ENCODE results near the gene WDR43. TPM values are rescaled to one million over a fixed set of nuclear protein-coding genes. Genes with fewer than 3 reads are reported as not detected.

WDR43 gene
- total RNA-seq, 1 donor from 2014 or later: 117 TPM

DNA sequence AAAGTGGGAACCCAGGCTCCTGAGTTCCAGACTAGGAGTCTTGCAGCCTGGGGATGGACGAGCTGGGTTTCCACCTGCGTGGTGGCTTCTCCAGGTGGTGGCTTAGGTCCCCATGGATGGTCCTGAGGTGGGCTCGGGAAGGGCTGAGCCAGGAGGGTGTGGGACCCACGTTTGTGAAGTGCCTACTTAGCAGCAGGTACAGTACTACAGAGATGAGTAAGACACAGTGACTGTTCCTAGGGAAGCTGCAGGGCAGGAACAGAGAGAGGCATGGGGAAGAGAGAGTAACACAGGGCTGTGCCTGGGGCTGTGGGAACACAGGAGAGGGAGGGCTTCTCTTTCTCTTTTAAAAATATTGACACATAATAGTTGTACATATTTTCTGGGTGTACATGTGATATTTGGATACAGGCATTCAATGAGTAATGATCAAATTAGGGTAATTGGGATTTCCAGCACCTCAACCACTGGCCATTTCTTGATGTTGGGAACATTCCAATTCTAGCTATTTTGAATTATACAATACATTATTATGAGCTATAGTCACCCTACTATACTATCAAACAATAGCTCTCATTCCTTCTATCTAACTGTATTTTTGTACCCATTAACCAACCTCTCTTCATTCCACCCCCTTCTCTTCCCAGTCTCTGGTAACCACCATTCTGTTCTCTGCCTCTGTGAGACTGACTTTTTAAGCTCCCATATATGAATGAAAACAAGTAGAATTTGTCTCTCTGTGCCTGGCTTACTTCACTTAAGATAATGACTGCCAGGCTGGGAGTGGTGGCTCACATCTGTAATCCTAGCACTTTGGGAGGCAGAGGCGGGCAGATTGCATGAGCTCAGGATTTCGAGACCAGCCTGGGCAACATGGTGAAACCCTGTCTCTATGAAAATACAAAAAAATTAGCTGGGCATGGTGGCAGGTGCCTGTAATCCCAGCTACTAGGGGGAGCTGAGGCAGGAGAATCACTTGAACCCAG, 101.6 kb downstream of the WDR43 start:
- Histone ChIP-seq H3K27me3 (ENCODE audit: control insufficient read depth, insufficient read depth, low read length) (no peaks in the 10 kb centered on the region), H3K4me3 (ENCODE audit: low read depth, low read length) (no peak overlapping the region), H3K36me3 (ENCODE audit: control insufficient read depth, insufficient read depth, low read length) (no peaks in the 10 kb centered on the region)
- TF ChIP-seq, protein P1, sequence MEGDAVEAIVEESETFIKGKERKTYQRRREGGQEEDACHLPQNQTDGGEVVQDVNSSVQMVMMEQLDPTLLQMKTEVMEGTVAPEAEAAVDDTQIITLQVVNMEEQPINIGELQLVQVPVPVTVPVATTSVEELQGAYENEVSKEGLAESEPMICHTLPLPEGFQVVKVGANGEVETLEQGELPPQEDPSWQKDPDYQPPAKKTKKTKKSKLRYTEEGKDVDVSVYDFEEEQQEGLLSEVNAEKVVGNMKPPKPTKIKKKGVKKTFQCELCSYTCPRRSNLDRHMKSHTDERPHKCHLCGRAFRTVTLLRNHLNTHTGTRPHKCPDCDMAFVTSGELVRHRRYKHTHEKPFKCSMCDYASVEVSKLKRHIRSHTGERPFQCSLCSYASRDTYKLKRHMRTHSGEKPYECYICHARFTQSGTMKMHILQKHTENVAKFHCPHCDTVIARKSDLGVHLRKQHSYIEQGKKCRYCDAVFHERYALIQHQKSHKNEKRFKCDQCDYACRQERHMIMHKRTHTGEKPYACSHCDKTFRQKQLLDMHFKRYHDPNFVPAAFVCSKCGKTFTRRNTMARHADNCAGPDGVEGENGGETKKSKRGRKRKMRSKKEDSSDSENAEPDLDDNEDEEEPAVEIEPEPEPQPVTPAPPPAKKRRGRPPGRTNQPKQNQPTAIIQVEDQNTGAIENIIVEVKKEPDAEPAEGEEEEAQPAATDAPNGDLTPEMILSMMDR (IDR thresholded peaks at IDR 0.05; ENCODE audit: insufficient read depth, low read length, severe bottlenecking): no peak
- DNase-seq (ENCODE audit: low read depth) (peak; percentile 40), FAIRE-seq (peak; percentile 43)

DNA sequence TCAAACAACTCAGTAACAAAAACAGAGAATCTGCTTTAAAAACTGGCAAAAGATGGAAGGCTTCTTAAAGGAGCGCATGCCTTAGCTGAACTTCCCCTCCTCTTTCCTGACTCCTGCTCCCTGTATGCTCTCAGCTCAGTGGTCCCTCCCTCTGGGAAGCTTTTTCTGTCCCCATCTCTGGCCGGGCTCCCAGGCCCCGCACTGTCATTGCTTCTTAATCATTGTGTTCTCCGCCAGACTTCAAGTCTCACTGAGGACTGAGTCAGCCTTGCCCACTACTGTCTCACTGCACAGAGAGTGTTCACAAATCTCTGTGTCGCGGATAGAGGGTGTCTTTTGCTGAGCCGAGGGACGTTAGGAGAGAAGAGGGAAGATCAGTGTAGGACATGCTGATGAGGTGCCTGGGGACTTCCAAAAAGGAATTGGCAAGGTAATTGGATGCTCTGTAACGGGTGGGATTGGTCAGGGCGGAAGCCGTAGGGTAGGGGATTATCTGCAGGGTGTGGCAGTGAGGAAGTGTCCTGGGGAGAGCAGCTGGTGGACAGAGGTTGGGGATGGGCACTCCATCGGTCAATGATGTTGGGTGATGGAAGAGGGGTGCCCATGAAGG, 102.9 kb downstream of the WDR43 start:
- Histone ChIP-seq H3K36me3 (ENCODE audit: control insufficient read depth, insufficient read depth, low read length) (no peaks in the 10 kb centered on the region), H3K4me3 (ENCODE audit: low read depth, low read length) (no peak overlapping the region), H3K27me3 (ENCODE audit: control insufficient read depth, insufficient read depth, low read length) (no peaks in the 10 kb centered on the region)
- no peak for DNase-seq (ENCODE audit: low read depth)
- FAIRE-seq: peak; percentile 55
- TF ChIP-seq, protein P1 (IDR thresholded peaks at IDR 0.05; ENCODE audit: insufficient read depth, low read length, severe bottlenecking): no peak

Other genes starting within 250 kb of the WDR43 start
- 328 and 365 TPM in 2 replicates for gene PPP1CB, start 142.8 kb upstream of the WDR43 start, total RNA-seq
- 0.79 and 1.4 TPM in 2 replicates for gene SPDYA, start 83.8 kb upstream of the WDR43 start, total RNA-seq
- 16.1 and 17.0 TPM in 2 replicates for gene TRMT61B, start 24.4 kb upstream of the WDR43 start, total RNA-seq
- gene TOGARAM2, start 86.6 kb downstream of the WDR43 start, total RNA-seq: under 0.01 TPM in 1 of 2 replicates, not detected in the other
- gene PCARE, start 179.9 kb downstream of the WDR43 start, total RNA-seq: not detected in 2 replicates
- gene CLIP4, start 220.7 kb downstream of the WDR43 start, total RNA-seq: 102 and 144 TPM in 2 replicates

All from bronchial epithelial cell (primary cell).